HepG2 (cell line): ENCODE measurements around the gene TNNI3. TPM values are rescaled to one million over a fixed set of nuclear protein-coding genes. Genes with fewer than 3 reads are reported as not detected.

Source experiments
- ATF1 ChIP-seq: IDR thresholded peaks from 2 replicates; pipeline ENCODE4 v1.6.1; 2016; ENCODE audit warnings: mild to moderate bottlenecking, control low read depth
- EHMT2 ChIP-seq: fragments of 200-600 bp; sonication (generic); IDR thresholded peaks from 2 replicates; pipeline ENCODE4 v1.7.0; 2017; ENCODE audit warnings: antibody characterized with exemption, low read depth, low read length, borderline replicate concordance
- HNRNPLL ChIP-seq: fragments of 200-400 bp; formaldehyde crosslinking; IDR thresholded peaks from 2 replicates; pipeline ENCODE4 v1.6.1; 2017; ENCODE audit warnings: mild to moderate bottlenecking, low read depth, low read length; ENCODE audit not compliant: poor library complexity, severe bottlenecking
- KAT7 ChIP-seq: IDR thresholded peaks from 2 replicates; pipeline ENCODE4 v1.6.1; 2018; ENCODE audit warnings: borderline replicate concordance, missing compliant biosample characterization
- MTA3 ChIP-seq: sonication (generic); formaldehyde crosslinking; IDR thresholded peaks from 2 replicates; pipeline ENCODE4 v1.4.0; 2020; ENCODE audit warnings: missing genetic modification reagents
- NFATC3 ChIP-seq: sonication (generic); formaldehyde crosslinking; IDR thresholded peaks from 2 replicates; pipeline ENCODE4 v1.5.1; 2020; ENCODE audit warnings: mild to moderate bottlenecking, missing genetic modification reagents
- NFE2L1 ChIP-seq: sonication (generic); formaldehyde crosslinking; IDR thresholded peaks from 2 replicates; pipeline ENCODE4 v1.4.0; 2020; ENCODE audit warnings: missing genetic modification reagents, mild to moderate bottlenecking, borderline replicate concordance
- PHF5A ChIP-seq: IDR thresholded peaks from one replicate; pipeline ENCODE4 v1.6.1; 2018; ENCODE audit warnings: low read depth, missing genetic modification reagents; ENCODE audit not compliant: unreplicated experiment
- RARG ChIP-seq: sonication (generic); formaldehyde crosslinking; IDR thresholded peaks from 2 replicates; pipeline ENCODE4 v1.4.0; 2020; ENCODE audit warnings: low read depth, mild to moderate bottlenecking, missing genetic modification reagents
- SMAD3 ChIP-seq: sonication (generic); formaldehyde crosslinking; IDR thresholded peaks from 2 replicates; pipeline ENCODE4 v1.4.0; 2020; ENCODE audit warnings: missing genetic modification reagents
- SRF ChIP-seq: IDR thresholded peaks from 2 replicates; pipeline ENCODE4 v1.6.1; 2011; ENCODE audit warnings: mild to moderate bottlenecking, low read depth, low read length, moderate library complexity
- ZFP82 ChIP-seq: sonication (generic); formaldehyde crosslinking; IDR thresholded peaks from 2 replicates; pipeline ENCODE4 v1.5.1; 2020; ENCODE audit warnings: mild to moderate bottlenecking, missing genetic modification reagents, borderline replicate concordance
- ZMYM4 ChIP-seq: sonication (generic); formaldehyde crosslinking; IDR thresholded peaks from 2 replicates; pipeline ENCODE4 v1.8.1; 2023; ENCODE audit warnings: mild to moderate bottlenecking, missing genetic modification reagents
- ZNF17 ChIP-seq: sonication (generic); formaldehyde crosslinking; IDR thresholded peaks from 2 replicates; pipeline ENCODE4 v1.5.0; 2020; ENCODE audit warnings: mild to moderate bottlenecking, missing genetic modification reagents
- ZNF224 ChIP-seq: sonication (generic); formaldehyde crosslinking; IDR thresholded peaks from 2 replicates; pipeline ENCODE4 v1.5.0; 2020; ENCODE audit warnings: mild to moderate bottlenecking, missing genetic modification reagents
- ZNF30 ChIP-seq: sonication (generic); formaldehyde crosslinking; IDR thresholded peaks from 2 replicates; pipeline ENCODE4 v1.5.0; 2020; ENCODE audit warnings: mild to moderate bottlenecking, missing genetic modification reagents
- ZNF451 ChIP-seq: sonication (generic); formaldehyde crosslinking; IDR thresholded peaks from 2 replicates; pipeline ENCODE4 v1.5.0; 2020; ENCODE audit warnings: mild to moderate bottlenecking, missing genetic modification reagents
- ZNF564 ChIP-seq: sonication (generic); formaldehyde crosslinking; IDR thresholded peaks from 2 replicates; pipeline ENCODE4 v1.8.1; 2023; ENCODE audit warnings: mild to moderate bottlenecking, missing genetic modification reagents
- ZNF720 ChIP-seq: sonication (generic); formaldehyde crosslinking; IDR thresholded peaks from 2 replicates; pipeline ENCODE4 v1.4.0; 2020; ENCODE audit warnings: missing genetic modification reagents
- ZNF792 ChIP-seq: IDR thresholded peaks from 2 replicates; pipeline ENCODE4 v1.6.1; 2016
- ZNF839 ChIP-seq: sonication (generic); formaldehyde crosslinking; IDR thresholded peaks from 2 replicates; pipeline ENCODE4 v1.4.0; 2020; ENCODE audit warnings: missing genetic modification reagents, mild to moderate bottlenecking, borderline replicate concordance
- polyA plus RNA-seq, 8 experiments: library from polyadenylated mRNA; depleted of rRNA in 3 of 8; stranded (reverse) in 7 of 8; unstranded in 1 of 8; fragments of >200 nt; fragmentation: Illumina TruSeq in 4 of 8; extraction: Trizol in 4 of 8; gene quantifications; 2 replicates each; pipeline versions ENCODE4 v1.2.1 to v1.2.3, GENCODE V29; 2011 to 2016; ENCODE audit warnings: low read depth in 4 of 8, missing spikeins in 1 of 8, mixed read lengths in 1 of 8; ENCODE audit not compliant: insufficient read depth in 1 of 8
- total RNA-seq, 5 experiments: library from RNA; depleted of rRNA; stranded (reverse); fragments of >200 nt; fragmentation: Illumina TruSeq; extraction: Trizol; gene quantifications; 2 replicates each; pipeline ENCODE4 v1.2.3, GENCODE V29; 2016; ENCODE audit warnings: low read depth in 1 of 5
- TF ChIP-seq, protein P1 (sequence below): sonication (generic); formaldehyde crosslinking; IDR thresholded peaks from 2 replicates; pipeline ENCODE4 v1.5.0; 2020; ENCODE audit warnings: mild to moderate bottlenecking, missing genetic modification reagents, moderate library complexity
- TF ChIP-seq, protein P2 (sequence below): sonication (generic); formaldehyde crosslinking; IDR thresholded peaks from 2 replicates; pipeline ENCODE4 v1.5.0; 2020; ENCODE audit warnings: missing genetic modification reagents
- TF ChIP-seq, protein P3 (sequence below): IDR thresholded peaks from 2 replicates; pipeline ENCODE4 v1.6.1; 2016; ENCODE audit warnings: low read depth, control low read depth
- TF ChIP-seq, protein P4 (sequence below): fragments of 450-650 bp; IDR thresholded peaks from 2 replicates; pipeline ENCODE4 v1.6.1; 2017; ENCODE audit warnings: mild to moderate bottlenecking

TNNI3 gene
- total and polyA plus RNA-seq, 2 of the 13 experiments (the other 11 are each of a cell fraction or from before 2014, with no cell fraction given) = 3.5 to 3.7 TPM

DNA sequence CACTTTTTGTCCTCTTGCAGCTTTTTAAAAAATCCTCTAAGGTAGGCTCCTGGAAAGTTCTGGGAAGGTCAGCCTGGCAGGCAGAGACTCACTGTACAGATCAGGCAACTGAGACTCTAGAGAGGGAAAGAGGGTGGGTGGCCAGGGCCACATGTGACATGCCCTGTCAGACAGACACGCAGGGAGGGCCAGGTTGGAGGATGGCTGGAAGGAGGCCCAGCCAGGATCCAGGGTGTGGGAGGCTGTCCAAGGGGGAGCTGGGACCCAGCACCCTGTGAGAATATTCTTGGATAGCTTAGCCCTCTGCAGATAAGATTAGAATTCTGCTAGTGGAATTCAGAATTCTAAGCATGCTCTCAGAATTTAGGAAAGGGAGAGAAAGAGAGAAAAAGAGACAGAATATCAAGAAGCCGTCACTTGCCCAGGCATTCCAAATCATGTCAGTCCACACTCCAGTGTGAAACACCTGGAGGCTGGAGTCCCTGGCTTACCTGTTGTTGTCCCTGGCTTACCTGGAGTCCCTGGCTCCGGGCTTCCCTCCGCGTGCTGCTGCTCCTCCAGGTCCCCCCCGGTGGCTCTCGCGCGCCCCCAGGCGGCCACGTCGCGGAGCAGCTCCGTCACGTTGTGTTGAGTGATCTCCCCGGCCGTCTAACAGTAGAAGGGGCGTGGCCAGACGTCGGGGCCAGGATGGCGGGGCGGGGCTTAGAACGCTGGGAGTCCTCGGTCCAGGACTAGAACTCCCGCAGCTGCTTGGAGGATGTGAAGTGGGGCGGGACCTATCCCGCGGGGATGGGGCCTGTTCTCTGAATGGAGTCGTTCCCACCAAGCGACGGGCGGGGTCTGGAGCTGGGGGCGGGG lies 2.8 kb upstream of the TNNI3 start (continued):
- TF ChIP-seq, protein P1, sequence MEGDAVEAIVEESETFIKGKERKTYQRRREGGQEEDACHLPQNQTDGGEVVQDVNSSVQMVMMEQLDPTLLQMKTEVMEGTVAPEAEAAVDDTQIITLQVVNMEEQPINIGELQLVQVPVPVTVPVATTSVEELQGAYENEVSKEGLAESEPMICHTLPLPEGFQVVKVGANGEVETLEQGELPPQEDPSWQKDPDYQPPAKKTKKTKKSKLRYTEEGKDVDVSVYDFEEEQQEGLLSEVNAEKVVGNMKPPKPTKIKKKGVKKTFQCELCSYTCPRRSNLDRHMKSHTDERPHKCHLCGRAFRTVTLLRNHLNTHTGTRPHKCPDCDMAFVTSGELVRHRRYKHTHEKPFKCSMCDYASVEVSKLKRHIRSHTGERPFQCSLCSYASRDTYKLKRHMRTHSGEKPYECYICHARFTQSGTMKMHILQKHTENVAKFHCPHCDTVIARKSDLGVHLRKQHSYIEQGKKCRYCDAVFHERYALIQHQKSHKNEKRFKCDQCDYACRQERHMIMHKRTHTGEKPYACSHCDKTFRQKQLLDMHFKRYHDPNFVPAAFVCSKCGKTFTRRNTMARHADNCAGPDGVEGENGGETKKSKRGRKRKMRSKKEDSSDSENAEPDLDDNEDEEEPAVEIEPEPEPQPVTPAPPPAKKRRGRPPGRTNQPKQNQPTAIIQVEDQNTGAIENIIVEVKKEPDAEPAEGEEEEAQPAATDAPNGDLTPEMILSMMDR = peak; percentile 98
- TF ChIP-seq, protein P2, sequence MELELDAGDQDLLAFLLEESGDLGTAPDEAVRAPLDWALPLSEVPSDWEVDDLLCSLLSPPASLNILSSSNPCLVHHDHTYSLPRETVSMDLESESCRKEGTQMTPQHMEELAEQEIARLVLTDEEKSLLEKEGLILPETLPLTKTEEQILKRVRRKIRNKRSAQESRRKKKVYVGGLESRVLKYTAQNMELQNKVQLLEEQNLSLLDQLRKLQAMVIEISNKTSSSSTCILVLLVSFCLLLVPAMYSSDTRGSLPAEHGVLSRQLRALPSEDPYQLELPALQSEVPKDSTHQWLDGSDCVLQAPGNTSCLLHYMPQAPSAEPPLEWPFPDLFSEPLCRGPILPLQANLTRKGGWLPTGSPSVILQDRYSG (CRISPR knock-in tag) = no peak
- TF ChIP-seq NFATC3 (CRISPR knock-in tag) (no peak), ZFP82 (CRISPR knock-in tag) (no peak), NFE2L1 (CRISPR knock-in tag) (no peak), SRF (no peak), ZNF224 (CRISPR knock-in tag) (no peak), ZMYM4 (CRISPR knock-in tag) (no peak), ZNF564 (CRISPR knock-in tag) (no peak), HNRNPLL (peak; percentile 39), MTA3 (no peak), ZNF451 (CRISPR knock-in tag) (no peak), SMAD3 (CRISPR knock-in tag) (0 out of 2 replicates have a peak, but pooled peaks have one; percentile 54), PHF5A (CRISPR knock-in tag) (no peak), ZNF17 (CRISPR knock-in tag) (no peak), ATF1 (CRISPR knock-in tag) (no peak), EHMT2 (no peak), ZNF30 (CRISPR knock-in tag) (no peak), ZNF720 (CRISPR knock-in tag) (no peak), ZNF839 (CRISPR knock-in tag) (no peak), RARG (no peak), ZNF792 (CRISPR knock-in tag) (no peak), KAT7 (no peak)
- TF ChIP-seq, protein P3, sequence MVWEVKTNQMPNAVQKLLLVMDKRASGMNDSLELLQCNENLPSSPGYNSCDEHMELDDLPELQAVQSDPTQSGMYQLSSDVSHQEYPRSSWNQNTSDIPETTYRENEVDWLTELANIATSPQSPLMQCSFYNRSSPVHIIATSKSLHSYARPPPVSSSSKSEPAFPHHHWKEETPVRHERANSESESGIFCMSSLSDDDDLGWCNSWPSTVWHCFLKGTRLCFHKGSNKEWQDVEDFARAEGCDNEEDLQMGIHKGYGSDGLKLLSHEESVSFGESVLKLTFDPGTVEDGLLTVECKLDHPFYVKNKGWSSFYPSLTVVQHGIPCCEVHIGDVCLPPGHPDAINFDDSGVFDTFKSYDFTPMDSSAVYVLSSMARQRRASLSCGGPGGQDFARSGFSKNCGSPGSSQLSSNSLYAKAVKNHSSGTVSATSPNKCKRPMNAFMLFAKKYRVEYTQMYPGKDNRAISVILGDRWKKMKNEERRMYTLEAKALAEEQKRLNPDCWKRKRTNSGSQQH (CRISPR knock-in tag) = no peak
- TF ChIP-seq, protein P4, sequence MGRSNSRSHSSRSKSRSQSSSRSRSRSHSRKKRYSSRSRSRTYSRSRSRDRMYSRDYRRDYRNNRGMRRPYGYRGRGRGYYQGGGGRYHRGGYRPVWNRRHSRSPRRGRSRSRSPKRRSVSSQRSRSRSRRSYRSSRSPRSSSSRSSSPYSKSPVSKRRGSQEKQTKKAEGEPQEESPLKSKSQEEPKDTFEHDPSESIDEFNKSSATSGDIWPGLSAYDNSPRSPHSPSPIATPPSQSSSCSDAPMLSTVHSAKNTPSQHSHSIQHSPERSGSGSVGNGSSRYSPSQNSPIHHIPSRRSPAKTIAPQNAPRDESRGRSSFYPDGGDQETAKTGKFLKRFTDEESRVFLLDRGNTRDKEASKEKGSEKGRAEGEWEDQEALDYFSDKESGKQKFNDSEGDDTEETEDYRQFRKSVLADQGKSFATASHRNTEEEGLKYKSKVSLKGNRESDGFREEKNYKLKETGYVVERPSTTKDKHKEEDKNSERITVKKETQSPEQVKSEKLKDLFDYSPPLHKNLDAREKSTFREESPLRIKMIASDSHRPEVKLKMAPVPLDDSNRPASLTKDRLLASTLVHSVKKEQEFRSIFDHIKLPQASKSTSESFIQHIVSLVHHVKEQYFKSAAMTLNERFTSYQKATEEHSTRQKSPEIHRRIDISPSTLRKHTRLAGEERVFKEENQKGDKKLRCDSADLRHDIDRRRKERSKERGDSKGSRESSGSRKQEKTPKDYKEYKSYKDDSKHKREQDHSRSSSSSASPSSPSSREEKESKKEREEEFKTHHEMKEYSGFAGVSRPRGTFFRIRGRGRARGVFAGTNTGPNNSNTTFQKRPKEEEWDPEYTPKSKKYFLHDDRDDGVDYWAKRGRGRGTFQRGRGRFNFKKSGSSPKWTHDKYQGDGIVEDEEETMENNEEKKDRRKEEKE = no peak
